Neural crest cell (in vitro differentiated cells): Measurements from ENCODE around the gene PPCDC. TPM values are rescaled to one million over a fixed set of nuclear protein-coding genes. Genes with fewer than 3 reads are reported as not detected.

Source experiments
- DNase-seq: peaks from one replicate; pipeline ENCODE4 v3.0.0; 2021; ENCODE audit warnings: low read depth, mixed read lengths, low spot score
- H3K27ac Mint-ChIP-seq: one replicate; pipeline ENCODE4 v1.8.0; 2021; ENCODE audit warnings: mild to moderate bottlenecking, mixed read lengths; ENCODE audit not compliant: unreplicated experiment
- H3K27me3 Mint-ChIP-seq: 2 replicates; pipeline ENCODE4 v1.8.0; 2021; ENCODE audit warnings: low read depth, mild to moderate bottlenecking, mixed read lengths
- H3K36me3 Mint-ChIP-seq: 2 replicates; pipeline ENCODE4 v1.8.0; 2021; ENCODE audit warnings: low read depth, mild to moderate bottlenecking, mixed read lengths
- H3K4me1 Mint-ChIP-seq: 2 replicates; pipeline ENCODE4 v1.8.0; 2021; ENCODE audit warnings: mixed read lengths
- H3K4me3 Mint-ChIP-seq: one replicate; pipeline ENCODE4 v1.8.0; 2021; ENCODE audit warnings: mild to moderate bottlenecking, mixed read lengths
- H3K9me3 Mint-ChIP-seq: 2 replicates; pipeline ENCODE4 v1.8.0; 2021; ENCODE audit warnings: mixed read lengths
- CTCF ChIP-seq: fragments of 200-600 bp; sonication (generic); conservative IDR thresholded peaks from 2 replicates; pipeline ENCODE4 v1.5.0; 2021; ENCODE audit warnings: antibody characterized with exemption, mild to moderate bottlenecking
- total RNA-seq: library from RNA; stranded (reverse); gene quantifications from 2 replicates; pipeline ENCODE4 v1.2.1, GENCODE V29; 2021

Gene PPCDC
- total RNA-seq, 1 donor from 2014 or later: 16.5 TPM

DNA sequence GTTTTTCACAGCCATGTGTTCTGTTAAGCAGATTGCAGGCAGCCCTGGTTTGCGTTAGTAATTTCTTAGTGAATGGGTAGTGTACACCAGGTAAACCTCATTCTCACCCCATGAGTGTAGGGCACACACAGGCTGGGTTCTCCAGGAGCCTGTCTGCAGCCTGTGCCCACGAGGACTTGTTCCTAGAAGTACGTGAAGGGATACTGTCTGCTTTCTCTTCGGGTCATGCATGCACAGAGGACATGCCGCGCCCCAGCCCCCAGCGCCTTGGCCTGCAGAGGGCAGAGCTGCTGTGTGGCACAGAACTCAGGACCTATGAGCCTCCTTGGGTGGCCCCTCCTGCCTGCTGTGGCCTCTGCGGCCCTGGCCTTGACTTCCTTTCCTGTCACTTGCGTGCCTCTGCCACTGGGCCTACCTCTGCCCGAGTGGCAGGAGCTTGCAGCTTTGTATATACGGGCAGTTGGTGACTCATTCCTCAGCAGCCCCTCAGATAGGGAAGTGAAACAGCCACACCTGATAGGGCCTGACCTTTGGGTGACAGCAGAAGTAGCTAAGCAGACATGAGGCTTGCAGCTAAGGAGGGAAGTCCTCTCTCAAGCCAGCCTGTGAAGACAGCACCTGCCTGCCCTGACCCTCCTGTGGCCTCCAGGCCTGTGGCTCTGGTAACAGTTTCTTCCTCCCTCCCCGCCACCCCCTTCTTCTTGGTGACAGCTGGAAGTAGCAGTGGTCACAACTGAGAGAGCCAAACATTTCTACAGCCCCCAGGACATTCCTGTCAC is 19.5 kb downstream of the PPCDC start:
- Mint-ChIP-seq H3K9me3 (no peaks in the 10 kb centered on the region), H3K4me3 (no peak overlapping the region), H3K4me1 (peaks cover 28% of the 10 kb centered on the region), H3K27ac (peak overlapping the region; percentile 79), H3K27me3 (no peaks in the 10 kb centered on the region), H3K36me3 (no peaks in the 10 kb centered on the region)
- peak; percentile 25 for DNase-seq
- peak; percentile 51 for TF ChIP-seq CTCF

GRCh38 chr15:75043509-75044257 is 20.3 kb downstream of the PPCDC start:
- Mint-ChIP-seq H3K36me3 (no peaks in the 10 kb centered on the region), H3K4me1 (peaks cover 23% of the 10 kb centered on the region), H3K4me3 (no peak overlapping the region), H3K27me3 (no peaks in the 10 kb centered on the region), H3K9me3 (no peaks in the 10 kb centered on the region), H3K27ac (peak overlapping the region; percentile 35)
- TF ChIP-seq CTCF: no peak
- DNase-seq: no peak

- no peak for DNase-seq
- H3K4me3 Mint-ChIP-seq: no peak overlapping the region
- no peaks in the 10 kb centered on the region for H3K27me3 Mint-ChIP-seq
- no peaks in the 10 kb centered on the region for H3K36me3 Mint-ChIP-seq
- no peaks in the 10 kb centered on the region for H3K9me3 Mint-ChIP-seq
- peak overlapping the region; percentile 55 for H3K27ac Mint-ChIP-seq
- H3K4me1 Mint-ChIP-seq: peaks cover 23% of the 10 kb centered on the region
- TF ChIP-seq CTCF: no peak
These were observed 21.0 kb downstream of the PPCDC start for GRCh38 chr15:75044258-75044878.

DNA sequence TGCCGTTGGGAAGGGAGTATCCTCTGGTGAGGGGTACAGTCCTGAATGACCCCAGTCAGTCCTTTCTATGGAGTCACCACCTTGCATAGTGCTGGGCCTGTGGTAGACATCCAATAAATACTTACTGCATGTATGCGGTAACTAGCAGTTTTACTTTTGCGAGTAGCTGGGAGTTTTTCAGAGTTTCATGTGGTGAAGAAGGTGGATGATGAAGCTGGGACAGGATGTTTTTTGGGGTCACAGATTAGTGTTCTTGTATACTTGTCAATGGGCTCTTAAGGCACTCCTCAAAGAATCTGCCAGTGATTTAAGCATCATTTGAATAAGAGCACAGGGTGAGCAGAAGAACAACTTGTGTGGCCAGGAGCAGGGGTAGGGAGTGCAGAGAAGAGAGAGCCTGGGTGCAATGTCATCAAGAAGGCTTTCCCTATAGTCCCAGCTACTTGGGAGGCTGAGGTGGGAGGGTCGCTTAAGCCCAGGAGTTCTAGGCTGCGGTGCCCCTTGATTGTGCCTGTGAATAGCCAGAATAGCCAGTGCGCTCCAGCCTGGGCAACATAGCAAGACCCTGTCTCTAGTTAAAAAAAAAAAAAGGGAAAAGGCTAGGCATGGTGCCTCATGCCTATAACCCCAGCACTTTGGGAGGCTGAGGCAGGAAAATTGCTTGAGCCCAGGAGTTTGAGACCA is 22.1 kb downstream of the PPCDC start:
- Mint-ChIP-seq H3K36me3 (no peaks in the 10 kb centered on the region), H3K4me1 (peaks cover 23% of the 10 kb centered on the region), H3K4me3 (no peak overlapping the region), H3K9me3 (no peaks in the 10 kb centered on the region), H3K27ac (no peak overlapping the region), H3K27me3 (no peaks in the 10 kb centered on the region)
- DNase-seq: no peak
- TF ChIP-seq CTCF: no peak

- H3K27ac Mint-ChIP-seq: no peak overlapping the region
- no peaks in the 10 kb centered on the region for H3K9me3 Mint-ChIP-seq
- H3K4me1 Mint-ChIP-seq: peaks cover 16% of the 10 kb centered on the region
- TF ChIP-seq CTCF: no peak
- no peaks in the 10 kb centered on the region for H3K36me3 Mint-ChIP-seq
- DNase-seq: no peak
- no peaks in the 10 kb centered on the region for H3K27me3 Mint-ChIP-seq
- no peak overlapping the region for H3K4me3 Mint-ChIP-seq
These were observed 25.0 kb downstream of the PPCDC start for GRCh38 chr15:75048394-75048793.
